A172 (cell line): Measurements from ENCODE around the gene LINGO1. TPM values are rescaled to one million over a fixed set of nuclear protein-coding genes. Genes with fewer than 3 reads are reported as not detected.

Source experiments
- DNase-seq: peaks from one replicate; pipeline ENCODE4 v3.0.0-alpha.2; 2015; ENCODE audit warnings: low spot score
- total RNA-seq: library from RNA; depleted of rRNA; stranded (reverse); fragments of >200 nt; shearing (Covaris generic); gene quantifications from 2 replicates; pipeline ENCODE4 v1.2.3, GENCODE V29; 2014; rRNA removed

Gene LINGO1
- total RNA-seq, 1 experiment from 2014 or later: 1.1 TPM

DNA sequence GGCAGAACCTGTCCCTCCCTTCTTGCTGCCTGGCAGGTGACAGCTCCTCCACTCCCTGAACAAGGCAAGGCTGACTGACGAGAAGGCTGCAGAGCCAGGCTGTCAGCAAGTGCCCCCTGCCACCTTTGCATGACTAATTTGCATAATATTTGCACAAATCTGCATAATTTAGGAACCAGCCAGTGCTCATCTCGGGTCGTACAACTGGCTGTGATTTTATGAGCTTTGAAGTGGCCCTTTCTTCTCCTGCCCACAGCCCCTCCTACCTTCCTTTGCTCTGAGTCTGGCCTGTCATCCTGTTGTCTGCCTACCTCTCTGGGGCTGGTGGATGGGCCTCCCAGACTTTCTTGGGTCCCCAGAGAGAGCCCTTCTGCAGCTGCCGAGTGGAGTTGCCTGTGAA lies 58.9 kb downstream of the LINGO1 start:
- no peak for DNase-seq

DNA sequence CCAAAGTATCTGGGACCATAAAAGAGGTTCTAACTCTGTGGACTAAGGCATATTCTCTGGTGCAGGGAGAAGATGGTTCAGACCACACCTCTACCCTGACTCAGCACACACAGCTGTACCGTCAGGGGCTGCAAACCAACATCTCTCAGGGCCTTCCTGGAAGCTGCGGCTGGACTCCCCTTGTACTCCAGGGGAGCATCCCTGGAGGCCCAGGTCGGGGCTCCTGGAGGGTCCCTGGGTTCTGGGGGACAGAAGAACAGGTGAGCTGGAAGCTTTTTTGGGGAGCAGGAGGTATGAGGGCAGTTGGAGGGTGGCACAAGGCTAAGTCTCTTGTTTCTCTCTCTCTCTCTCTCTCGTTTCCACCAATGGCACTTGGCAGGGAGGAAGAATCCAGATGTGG lies 60.5 kb downstream of the LINGO1 start:
- no peak for DNase-seq

DNA sequence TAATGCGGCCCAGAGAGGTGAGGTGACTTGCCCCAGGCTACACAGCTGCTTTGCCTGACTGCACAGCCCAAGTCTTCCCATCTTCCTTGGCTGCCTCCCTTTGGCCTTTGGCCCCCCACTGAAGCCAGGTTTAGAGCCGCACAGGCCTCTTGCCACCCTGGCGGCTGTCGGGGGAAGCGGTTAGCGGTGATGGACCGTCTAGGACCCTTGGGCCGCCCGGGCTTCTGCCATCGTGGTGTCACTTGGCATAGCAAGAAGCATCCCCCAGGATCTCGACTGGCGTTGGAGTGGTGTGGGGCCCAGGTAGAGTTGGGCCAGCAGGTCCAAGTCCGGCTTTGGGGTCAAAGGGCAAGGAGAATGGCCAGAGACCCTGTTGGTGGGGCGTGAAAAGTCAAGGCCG lies 61.0 kb downstream of the LINGO1 start:
- no peak for DNase-seq

DNA sequence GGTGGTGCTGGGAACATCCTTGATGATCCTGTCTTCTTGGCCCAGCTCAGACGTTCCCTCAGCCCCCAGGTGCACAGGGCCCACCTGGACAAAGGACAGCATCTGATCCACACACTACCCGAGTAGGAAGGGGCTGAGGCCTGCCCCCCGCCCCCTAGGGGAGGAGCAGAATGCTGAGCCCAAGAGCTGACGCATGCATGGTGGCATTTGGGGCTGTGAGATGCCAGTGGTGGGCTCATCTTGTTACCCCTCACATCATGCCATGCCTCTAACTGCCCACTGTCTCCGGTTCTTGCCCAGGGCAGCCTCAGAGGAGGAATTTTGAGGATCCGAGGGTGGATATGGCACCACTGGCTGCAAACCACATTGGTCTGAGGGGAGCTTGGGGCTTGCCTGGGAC lies 61.5 kb downstream of the LINGO1 start:
- no peak for DNase-seq

DNA sequence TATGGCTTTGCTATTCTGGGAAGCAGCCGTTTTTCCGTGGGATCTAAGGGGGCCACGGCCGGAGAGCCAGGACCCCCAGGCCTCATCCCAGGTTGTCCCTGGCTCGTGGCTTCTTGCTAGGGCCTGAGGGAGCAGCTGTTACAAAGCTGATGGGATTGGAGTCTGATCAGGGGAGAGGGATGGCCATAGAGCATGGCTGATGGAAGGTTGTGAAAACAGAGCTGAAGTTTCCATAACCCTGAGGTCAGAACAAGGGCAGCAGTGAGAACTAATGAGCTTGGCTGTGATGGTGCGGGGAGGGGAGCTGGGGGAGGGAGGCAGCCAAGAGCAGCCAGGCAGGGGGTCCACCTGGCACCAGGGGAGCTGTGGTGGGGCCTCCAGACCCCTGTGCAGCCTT lies 63.0 kb downstream of the LINGO1 start:
- no peak for DNase-seq

DNA sequence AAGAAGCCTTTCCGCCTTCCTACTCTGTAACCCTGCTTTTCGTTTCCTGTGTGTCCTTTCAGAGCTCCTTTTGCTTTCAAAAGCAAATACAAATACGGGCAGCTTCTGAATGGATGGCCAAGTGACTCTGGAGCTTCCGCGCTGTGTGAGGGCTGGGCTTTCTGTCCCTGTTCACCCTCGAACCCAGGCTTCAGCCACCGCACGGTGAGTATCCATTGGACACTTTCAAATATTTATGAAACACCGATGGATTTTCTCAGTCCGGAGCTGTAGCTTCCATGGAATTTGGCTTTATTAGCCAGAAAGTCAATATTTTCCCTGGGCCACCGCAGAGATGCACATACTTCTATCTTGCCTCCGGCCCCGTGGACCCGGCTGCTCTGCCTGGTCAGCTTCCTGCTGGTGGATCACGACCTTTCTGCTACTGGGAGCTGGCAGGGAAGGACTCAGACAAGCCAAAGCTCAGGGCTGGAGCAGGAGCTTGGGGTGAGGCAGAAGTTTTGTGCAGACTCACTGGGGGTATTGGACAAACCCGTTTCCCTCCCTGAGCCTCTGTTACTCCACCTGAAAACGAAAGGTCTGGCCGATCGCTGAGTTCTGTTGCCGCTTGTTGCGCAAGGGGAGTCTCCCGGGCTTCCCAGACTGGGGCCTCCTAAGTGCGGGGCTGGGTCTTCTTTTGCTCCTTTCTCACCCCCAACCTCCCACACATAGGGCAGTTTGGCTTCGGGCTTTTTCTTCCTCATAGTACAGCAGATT lies 63.6 kb downstream of the LINGO1 start:
- no peak for DNase-seq

DNA sequence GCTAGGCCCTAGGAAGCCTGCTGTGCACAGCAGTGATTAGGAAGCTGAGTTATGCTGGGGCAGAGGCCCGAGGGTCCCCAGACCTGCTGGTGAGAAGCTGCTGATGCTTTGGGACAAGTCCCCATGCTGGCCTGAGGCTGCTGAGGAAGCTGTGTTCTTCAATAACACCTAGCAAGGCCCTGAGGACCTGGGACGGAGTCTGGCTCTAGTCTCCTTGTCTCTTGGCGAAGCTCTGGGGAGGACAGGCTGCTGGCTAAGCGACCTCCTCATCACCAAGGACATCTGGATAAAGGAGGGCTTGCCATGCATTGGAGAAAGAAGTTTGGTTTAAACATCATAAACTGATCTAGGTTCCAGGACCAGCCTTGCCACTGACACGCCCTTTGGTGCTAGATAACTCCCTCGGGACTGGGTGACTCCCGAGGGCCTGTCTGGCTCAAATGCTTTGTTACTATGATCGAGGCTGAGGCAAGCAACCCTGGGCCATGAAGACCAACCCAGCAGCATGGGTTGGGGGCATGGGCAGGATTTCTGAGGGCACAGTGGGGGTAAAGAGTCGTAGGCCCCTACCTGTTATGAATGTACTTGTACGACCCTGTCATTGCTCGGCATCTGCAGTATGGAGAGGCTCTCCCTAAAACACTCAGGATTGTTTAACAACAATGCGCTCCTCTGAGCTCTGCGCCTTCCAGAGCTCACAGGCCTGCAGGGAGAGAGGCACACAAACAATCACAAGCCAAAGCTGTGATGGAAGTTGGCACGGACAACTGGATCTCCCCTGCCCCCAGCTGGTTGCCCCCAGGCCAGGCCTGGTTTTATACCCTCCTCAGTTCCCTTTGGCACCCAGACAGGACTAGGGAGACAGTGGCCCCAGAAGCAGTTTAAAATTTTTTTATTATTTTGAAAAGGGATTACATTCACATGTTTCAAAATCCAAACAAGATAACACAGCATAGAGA lies 64.4 kb downstream of the LINGO1 start:
- no peak for DNase-seq

DNA sequence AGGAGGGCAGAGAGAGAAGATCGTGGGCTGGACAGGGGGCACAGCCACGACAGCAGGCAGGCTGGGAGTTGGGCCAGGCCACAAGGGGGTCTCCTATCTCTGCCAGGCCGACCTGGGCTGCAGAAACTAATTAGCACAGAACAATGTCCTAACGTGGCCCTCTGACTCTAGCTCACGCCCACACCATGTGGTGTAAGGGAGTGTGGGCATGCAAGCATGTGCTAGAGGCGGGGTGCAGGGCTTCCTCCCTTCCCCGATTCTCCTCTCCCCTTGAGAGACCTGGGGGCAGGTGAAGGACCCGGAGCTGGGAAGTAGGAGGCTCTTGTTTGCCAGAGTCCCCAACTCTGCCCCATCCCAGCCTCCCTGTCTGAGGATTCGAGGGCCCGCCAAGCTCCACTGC lies 65.5 kb downstream of the LINGO1 start:
- DNase-seq: no peak

DNA sequence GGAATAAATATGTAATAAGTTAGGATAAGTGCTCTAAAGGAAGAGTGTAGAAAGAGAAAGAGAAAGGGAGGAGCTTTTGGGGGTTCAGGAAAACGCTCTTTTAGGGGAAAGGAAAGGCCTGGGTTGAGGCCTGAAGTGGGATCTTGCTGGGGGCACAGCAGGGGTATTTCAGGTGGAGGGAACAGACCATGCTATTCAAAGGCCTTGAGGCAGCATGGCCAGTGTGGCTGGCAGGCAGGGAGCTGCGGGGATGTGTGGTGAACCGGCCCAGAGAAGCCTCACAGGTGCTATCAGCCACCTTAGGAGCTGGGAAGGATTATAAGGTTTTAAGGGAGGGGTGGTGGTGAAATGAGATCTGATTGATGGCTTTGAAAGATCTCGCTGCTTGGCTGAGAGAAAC lies 66.6 kb downstream of the LINGO1 start:
- no peak for DNase-seq

DNA sequence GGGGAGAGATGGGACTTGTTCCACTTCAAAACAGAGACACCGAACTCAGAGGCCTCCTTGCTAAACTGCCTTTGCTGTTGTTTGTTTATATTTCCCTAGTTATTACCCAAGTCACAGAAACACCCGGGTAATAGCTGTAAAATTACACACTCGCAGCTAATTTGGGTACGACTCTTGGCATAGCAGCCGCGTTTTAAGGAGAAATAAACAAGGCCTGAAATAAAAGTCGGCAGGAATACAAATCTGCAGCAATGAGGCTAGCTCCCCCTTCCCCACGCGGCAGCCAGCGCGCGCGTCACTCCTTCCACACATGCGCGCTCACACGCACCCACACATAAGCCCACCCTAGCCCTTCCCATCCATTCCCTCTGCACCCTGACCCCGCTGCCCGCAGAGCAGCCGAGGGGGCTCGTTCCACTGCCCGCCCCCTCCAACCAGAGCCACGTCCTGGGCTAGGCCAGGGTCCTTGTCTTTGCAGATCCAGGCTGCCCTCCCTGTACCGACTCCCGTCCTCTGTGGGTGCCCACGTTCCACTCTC lies 67.3 kb downstream of the LINGO1 start:
- DNase-seq: no peak

DNA sequence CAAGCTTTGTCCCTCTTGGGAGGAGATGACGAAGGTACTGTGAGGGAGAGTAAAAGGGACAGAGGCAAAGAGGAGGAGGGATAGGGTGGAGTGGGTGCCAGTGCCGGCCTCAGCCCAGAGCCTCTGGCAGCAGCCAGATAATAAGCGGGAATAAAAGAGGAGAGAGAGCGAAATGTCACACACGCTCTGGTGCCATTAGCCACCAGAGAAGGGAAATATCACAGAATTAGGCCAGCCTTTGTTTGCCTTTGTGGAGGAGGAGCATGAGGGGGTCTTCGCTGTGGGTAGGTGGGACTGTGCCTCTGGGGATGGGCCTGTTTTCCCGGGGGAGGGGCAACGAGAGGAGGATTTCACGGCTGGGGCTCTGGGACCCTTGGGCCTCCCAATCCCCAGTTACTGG lies 67.8 kb downstream of the LINGO1 start:
- no peak for DNase-seq

DNA sequence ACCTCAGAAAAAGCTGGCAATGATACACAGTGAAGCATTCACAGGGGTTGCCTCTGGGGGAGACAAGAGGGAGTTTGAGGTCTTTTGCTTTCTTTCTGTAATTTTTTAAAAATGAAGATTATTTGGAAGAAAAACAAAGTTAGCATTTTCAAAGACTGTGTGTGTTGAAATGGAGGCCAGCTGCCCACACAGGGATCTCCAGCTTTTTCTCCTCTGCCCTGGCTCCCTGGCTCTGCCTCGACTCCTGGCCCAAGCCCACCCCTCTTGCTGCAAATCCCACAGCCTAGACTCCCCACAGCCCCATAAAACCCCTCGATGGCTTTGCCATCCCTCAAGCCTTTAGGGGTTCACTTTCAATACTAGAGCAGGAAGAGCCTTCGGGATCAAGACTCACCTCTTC lies 68.4 kb downstream of the LINGO1 start:
- no peak for DNase-seq

DNA sequence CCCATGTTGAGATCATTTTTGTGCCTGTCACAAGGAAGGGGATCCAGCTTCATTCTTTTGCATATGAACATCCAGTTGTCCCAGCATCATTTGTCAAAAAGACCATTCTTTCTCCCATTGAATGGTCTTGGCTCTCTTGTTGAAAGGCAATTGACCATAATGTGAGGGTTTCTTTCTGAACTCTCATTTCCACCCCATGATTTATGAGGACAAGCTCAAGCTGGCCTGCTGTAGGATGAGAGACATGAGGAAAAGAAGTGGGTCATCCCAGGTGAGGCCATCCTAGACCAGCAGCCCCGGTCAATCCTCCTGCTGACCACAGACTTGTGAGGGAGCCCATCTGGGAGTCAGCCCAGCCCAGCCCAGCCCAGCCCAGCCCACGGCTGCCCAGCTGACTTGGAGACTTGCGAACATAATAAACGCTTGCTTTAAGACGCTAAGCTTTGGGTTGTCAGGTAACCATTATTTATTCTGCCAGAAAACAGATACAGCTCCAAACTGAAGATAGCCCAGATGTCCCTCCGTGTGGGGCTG lies 69.0 kb downstream of the LINGO1 start:
- no peak for DNase-seq

Other genes starting within 250 kb of the LINGO1 start
- 8.2 and 8.3 TPM in 2 replicates for gene PEAK1, start 212.8 kb downstream of the LINGO1 start, total RNA-seq
- gene HMG20A, start 212.0 kb downstream of the LINGO1 start, total RNA-seq: 17.0 and 21.1 TPM in 2 replicates